ENCODE data around the gene TPK1. TPM values are rescaled to one million over a fixed set of nuclear protein-coding genes. Genes with fewer than 3 reads are reported as not detected.

The TPK1 gene
- total RNA-seq, 1 donor from 2014 or later = 11.5 TPM

GRCh38 chr7:144548556-144548955, 287.3 kb downstream of the TPK1 start:
- Mint-ChIP-seq H3K9me3 (no peaks in the 10 kb centered on the region), H3K4me1 (ENCODE audit: low read depth) (no peaks in the 10 kb centered on the region)

GRCh38 chr7:144547888-144548287, 288.0 kb downstream of the TPK1 start:
- Mint-ChIP-seq H3K36me3 (ENCODE audit: low read depth) (no peaks in the 10 kb centered on the region), H3K27me3 (ENCODE audit: insufficient read depth) (no peaks in the 10 kb centered on the region)
- intact Hi-C loops (cut with micrococcal nuclease) = no loop called here

More at GRCh38 chr7:144548556-144548955, 287.3 kb downstream of the TPK1 start:
- DNase-seq (ENCODE audit: low spot score) = no peak
- H3K27ac Mint-ChIP-seq = no peak overlapping the region
- H3K27me3 Mint-ChIP-seq (ENCODE audit: insufficient read depth) = no peaks in the 10 kb centered on the region
- intact Hi-C loops (cut with micrococcal nuclease) = no loop called here
- H3K4me3 Mint-ChIP-seq = no peak overlapping the region
- H3K36me3 Mint-ChIP-seq (ENCODE audit: low read depth) = no peaks in the 10 kb centered on the region

GRCh38 chr7:144546782-144547181, 289.1 kb downstream of the TPK1 start:
- intact Hi-C loops (cut with micrococcal nuclease) = no loop called here
- H3K4me3 Mint-ChIP-seq = no peak overlapping the region
- DNase-seq (ENCODE audit: low spot score) = no peak
- H3K27ac Mint-ChIP-seq = no peak overlapping the region
- H3K27me3 Mint-ChIP-seq (ENCODE audit: insufficient read depth) = no peaks in the 10 kb centered on the region
- no peaks in the 10 kb centered on the region for H3K9me3 Mint-ChIP-seq
- H3K4me1 Mint-ChIP-seq (ENCODE audit: low read depth) = no peaks in the 10 kb centered on the region
- H3K36me3 Mint-ChIP-seq (ENCODE audit: low read depth) = no peaks in the 10 kb centered on the region

More at GRCh38 chr7:144547888-144548287, 288.0 kb downstream of the TPK1 start:
- no peaks in the 10 kb centered on the region for H3K4me1 Mint-ChIP-seq (ENCODE audit: low read depth)
- H3K27ac Mint-ChIP-seq = no peak overlapping the region
- H3K4me3 Mint-ChIP-seq = no peak overlapping the region
- no peak for DNase-seq (ENCODE audit: low spot score)
- no peaks in the 10 kb centered on the region for H3K9me3 Mint-ChIP-seq

- H3K27me3 Mint-ChIP-seq (ENCODE audit: insufficient read depth) = no peaks in the 10 kb centered on the region
- H3K4me1 Mint-ChIP-seq (ENCODE audit: low read depth) = no peaks in the 10 kb centered on the region
- no peak overlapping the region for H3K4me3 Mint-ChIP-seq
- no peaks in the 10 kb centered on the region for H3K36me3 Mint-ChIP-seq (ENCODE audit: low read depth)
- no peaks in the 10 kb centered on the region for H3K9me3 Mint-ChIP-seq
- DNase-seq (ENCODE audit: low spot score) = no peak
- H3K27ac Mint-ChIP-seq = no peak overlapping the region
- intact Hi-C loops (cut with micrococcal nuclease) = no loop called here
These were observed 290.5 kb downstream of the TPK1 start for GRCh38 chr7:144545330-144545729.

- no peaks in the 10 kb centered on the region for H3K36me3 Mint-ChIP-seq (ENCODE audit: low read depth)
- H3K9me3 Mint-ChIP-seq = peaks cover 4% of the 10 kb centered on the region
- H3K4me3 Mint-ChIP-seq = no peak overlapping the region
- intact Hi-C loops (cut with micrococcal nuclease) = no loop called here
- no peaks in the 10 kb centered on the region for H3K27me3 Mint-ChIP-seq (ENCODE audit: insufficient read depth)
- no peak overlapping the region for H3K27ac Mint-ChIP-seq
- no peak for DNase-seq (ENCODE audit: low spot score)
- no peaks in the 10 kb centered on the region for H3K4me1 Mint-ChIP-seq (ENCODE audit: low read depth)
These were observed 301.0 kb downstream of the TPK1 start for GRCh38 chr7:144534655-144535395.

GRCh38 chr7:144534196-144534595, 301.7 kb downstream of the TPK1 start:
- no peak for DNase-seq (ENCODE audit: low spot score)
- H3K4me1 Mint-ChIP-seq (ENCODE audit: low read depth) = peaks cover 3% of the 10 kb centered on the region
- intact Hi-C loops (cut with micrococcal nuclease) = no loop called here
- H3K36me3 Mint-ChIP-seq (ENCODE audit: low read depth) = no peaks in the 10 kb centered on the region
- no peak overlapping the region for H3K4me3 Mint-ChIP-seq
- no peaks in the 10 kb centered on the region for H3K27me3 Mint-ChIP-seq (ENCODE audit: insufficient read depth)
- H3K27ac Mint-ChIP-seq = no peak overlapping the region
- peaks cover 4% of the 10 kb centered on the region for H3K9me3 Mint-ChIP-seq

- no peak overlapping the region for H3K27ac Mint-ChIP-seq
- H3K36me3 Mint-ChIP-seq (ENCODE audit: low read depth) = no peaks in the 10 kb centered on the region
- peaks cover 6% of the 10 kb centered on the region for H3K4me1 Mint-ChIP-seq (ENCODE audit: low read depth)
- H3K27me3 Mint-ChIP-seq (ENCODE audit: insufficient read depth) = no peaks in the 10 kb centered on the region
- H3K9me3 Mint-ChIP-seq = peaks cover 4% of the 10 kb centered on the region
- no peak overlapping the region for H3K4me3 Mint-ChIP-seq
- DNase-seq (ENCODE audit: low spot score) = no peak
- intact Hi-C loops (cut with micrococcal nuclease) = no loop called here
These were observed 304.7 kb downstream of the TPK1 start for GRCh38 chr7:144531181-144531580.

- no peak overlapping the region for H3K4me3 Mint-ChIP-seq
- intact Hi-C loops (cut with micrococcal nuclease) = no loop called here
- peaks cover 6% of the 10 kb centered on the region for H3K4me1 Mint-ChIP-seq (ENCODE audit: low read depth)
- no peaks in the 10 kb centered on the region for H3K27me3 Mint-ChIP-seq (ENCODE audit: insufficient read depth)
- H3K9me3 Mint-ChIP-seq = no peaks in the 10 kb centered on the region
- H3K36me3 Mint-ChIP-seq (ENCODE audit: low read depth) = no peaks in the 10 kb centered on the region
- no peak overlapping the region for H3K27ac Mint-ChIP-seq
- no peak for DNase-seq (ENCODE audit: low spot score)
These were observed 306.5 kb downstream of the TPK1 start for GRCh38 chr7:144529269-144529926.

GRCh38 chr7:144528536-144529045, 307.3 kb downstream of the TPK1 start:
- H3K4me1 Mint-ChIP-seq (ENCODE audit: low read depth) = peaks cover 6% of the 10 kb centered on the region

GRCh38 chr7:144527051-144527471, 308.8 kb downstream of the TPK1 start:
- Mint-ChIP-seq H3K27ac (no peak overlapping the region), H3K4me1 (ENCODE audit: low read depth) (peaks cover 6% of the 10 kb centered on the region), H3K27me3 (ENCODE audit: insufficient read depth) (no peaks in the 10 kb centered on the region), H3K36me3 (ENCODE audit: low read depth) (no peaks in the 10 kb centered on the region), H3K4me3 (no peak overlapping the region), H3K9me3 (no peaks in the 10 kb centered on the region)
- intact Hi-C loops (cut with micrococcal nuclease) = no loop called here
- DNase-seq (ENCODE audit: low spot score) = no peak

More at GRCh38 chr7:144528536-144529045, 307.3 kb downstream of the TPK1 start:
- no peak overlapping the region for H3K4me3 Mint-ChIP-seq
- intact Hi-C loops (cut with micrococcal nuclease) = no loop called here
- no peak for DNase-seq (ENCODE audit: low spot score)
- H3K27me3 Mint-ChIP-seq (ENCODE audit: insufficient read depth) = no peaks in the 10 kb centered on the region
- no peaks in the 10 kb centered on the region for H3K36me3 Mint-ChIP-seq (ENCODE audit: low read depth)
- no peaks in the 10 kb centered on the region for H3K9me3 Mint-ChIP-seq
- H3K27ac Mint-ChIP-seq = no peak overlapping the region

- intact Hi-C loops (cut with micrococcal nuclease) = no loop called here
- Mint-ChIP-seq H3K27ac (no peak overlapping the region), H3K36me3 (ENCODE audit: low read depth) (no peaks in the 10 kb centered on the region), H3K27me3 (ENCODE audit: insufficient read depth) (no peaks in the 10 kb centered on the region), H3K4me1 (ENCODE audit: low read depth) (peaks cover 6% of the 10 kb centered on the region), H3K9me3 (no peaks in the 10 kb centered on the region), H3K4me3 (no peak overlapping the region)
- DNase-seq (ENCODE audit: low spot score) = no peak
These were observed 309.9 kb downstream of the TPK1 start for GRCh38 chr7:144525956-144526355.

GRCh38 chr7:144524271-144524670, 311.6 kb downstream of the TPK1 start:
- no peak for DNase-seq (ENCODE audit: low spot score)
- no peaks in the 10 kb centered on the region for H3K27me3 Mint-ChIP-seq (ENCODE audit: insufficient read depth)
- no peaks in the 10 kb centered on the region for H3K36me3 Mint-ChIP-seq (ENCODE audit: low read depth)
- H3K4me3 Mint-ChIP-seq = no peak overlapping the region
- H3K27ac Mint-ChIP-seq = no peak overlapping the region
- peaks cover 4% of the 10 kb centered on the region for H3K4me1 Mint-ChIP-seq (ENCODE audit: low read depth)
- intact Hi-C loops (cut with micrococcal nuclease) = no loop called here
- H3K9me3 Mint-ChIP-seq = no peaks in the 10 kb centered on the region

GRCh38 chr7:144523621-144524020, 312.2 kb downstream of the TPK1 start:
- H3K9me3 Mint-ChIP-seq = no peaks in the 10 kb centered on the region
- no peaks in the 10 kb centered on the region for H3K36me3 Mint-ChIP-seq (ENCODE audit: low read depth)
- H3K27me3 Mint-ChIP-seq (ENCODE audit: insufficient read depth) = no peaks in the 10 kb centered on the region
- no peak overlapping the region for H3K27ac Mint-ChIP-seq
- H3K4me3 Mint-ChIP-seq = no peak overlapping the region
- no peak for DNase-seq (ENCODE audit: low spot score)
- H3K4me1 Mint-ChIP-seq (ENCODE audit: low read depth) = no peaks in the 10 kb centered on the region
- intact Hi-C loops (cut with micrococcal nuclease) = no loop called here
